GM21528 (cell line): ENCODE measurements around the gene CPSF7.
A peak's percentile ranks its signal among the peaks of the same experiment; 100 is the strongest.
"Not testable (repeated sequence)": the region's sequence is repeated elsewhere in the genome, so short reads cannot be mapped to it uniquely, and the experiment has no call there.

Source experiments
- ATAC-seq: cut with Tn5 transposase; IDR thresholded peaks from one replicate; pipeline ENCODE4 v1.9.1; 2021; ENCODE audit warnings: mild to moderate bottlenecking, moderate library complexity; ENCODE audit not compliant: unreplicated experiment, low FRiP score

CPSF7 gene

GRCh38 chr11:61445516-61445915 lies 15.7 kb upstream of the CPSF7 start:
- ATAC-seq = no peak

GRCh38 chr11:61442616-61443015 lies 12.8 kb upstream of the CPSF7 start:
- no peak for ATAC-seq

- no peak for ATAC-seq
Observed at GRCh38 chr11:61439615-61440014, 9.8 kb upstream of the CPSF7 start.

- ATAC-seq = no peak
Observed at GRCh38 chr11:61437496-61437895, 7.7 kb upstream of the CPSF7 start.

- not testable (repeated sequence) for ATAC-seq
Observed at GRCh38 chr11:61430839-61431238, 1.1 kb upstream of the CPSF7 start.

- ATAC-seq = peak; percentile 63
Observed at GRCh38 chr11:61429346-61429690, 457 bp downstream of the CPSF7 start.

- no peak for ATAC-seq
Observed at GRCh38 chr11:61425367-61426131, 4.2 kb downstream of the CPSF7 start.

GRCh38 chr11:61422226-61422625 lies 7.5 kb downstream of the CPSF7 start:
- ATAC-seq = no peak

GRCh38 chr11:61418136-61418535 lies 11.6 kb downstream of the CPSF7 start:
- ATAC-seq = no peak

GRCh38 chr11:61417670-61418069 lies 12.1 kb downstream of the CPSF7 start:
- ATAC-seq = no peak

GRCh38 chr11:61416941-61417340 lies 12.8 kb downstream of the CPSF7 start:
- ATAC-seq = no peak

- ATAC-seq = no peak
Observed at GRCh38 chr11:61415381-61415780, 14.4 kb downstream of the CPSF7 start.

- ATAC-seq = no peak
Observed at GRCh38 chr11:61414547-61414946, 15.2 kb downstream of the CPSF7 start.

- no peak for ATAC-seq
Observed at GRCh38 chr11:61413496-61413895, 16.3 kb downstream of the CPSF7 start.

GRCh38 chr11:61411589-61411988 lies 18.2 kb downstream of the CPSF7 start:
- ATAC-seq = no peak

- no peak for ATAC-seq
Observed at GRCh38 chr11:61406991-61407728, 22.6 kb downstream of the CPSF7 start.

GRCh38 chr11:61406067-61406466 lies 23.7 kb downstream of the CPSF7 start:
- ATAC-seq = no peak

- ATAC-seq = no peak
Observed at GRCh38 chr11:61404641-61405040, 25.1 kb downstream of the CPSF7 start.

- ATAC-seq = no peak
Observed at GRCh38 chr11:61404103-61404502, 25.7 kb downstream of the CPSF7 start.

- no peak for ATAC-seq
Observed at GRCh38 chr11:61403658-61404057, 26.1 kb downstream of the CPSF7 start.

- no peak for ATAC-seq
Observed at GRCh38 chr11:61401573-61401972, 28.2 kb downstream of the CPSF7 start.

GRCh38 chr11:61401173-61401572 lies 28.6 kb downstream of the CPSF7 start:
- ATAC-seq = no peak
